ENCODE measurements around the gene RPRD1B. TPM values are rescaled to one million over a fixed set of nuclear protein-coding genes. Genes with fewer than 3 reads are reported as not detected.

RPRD1B gene
- total and polyA plus RNA-seq, 2 donors (not counting 3 experiments of a cell fraction or from before 2014, with no cell fraction given), result 13.0 to 29.3 TPM

- Histone ChIP-seq H3K9ac (replicated peaks; ENCODE audit: extremely low read depth, insufficient read depth, low read length) (no peak overlapping the region), H3K27me3 (ENCODE audit: control insufficient read depth in 2 of 2, insufficient read depth in 2 of 2, low read length in 2 of 2) (no peaks in the 10 kb centered on the region), H3K4me2 (ENCODE audit: insufficient read depth, low read length) (no peak overlapping the region), H3K36me3 (ENCODE audit: control insufficient read depth in 2 of 2, extremely low read depth in 1 of 2, insufficient read depth in 2 of 2, low read length in 2 of 2) (peaks cover 8 to 9% of the 10 kb centered on the region in 2 experiments), H3K79me2 (ENCODE audit: control insufficient read depth, insufficient read depth, low read length) (peaks cover 50% of the 10 kb centered on the region), H4K20me1 (replicated peaks; ENCODE audit: control insufficient read depth, extremely low read depth, insufficient read depth, low read length) (no peaks in the 10 kb centered on the region), H2AFZ (ENCODE audit: low read depth, low read length) (no peak overlapping the region), H3K27ac (ENCODE audit: insufficient read depth, low read depth, low read length) (no peak overlapping the region), H3K9me3 (replicated peaks; ENCODE audit: control insufficient read depth, insufficient read depth, low read length) (peaks cover 4% of the 10 kb centered on the region), H3K4me3 (replicated peaks in 1 of 3; ENCODE audit: insufficient read depth in 1 of 3, low read depth in 1 of 3, low read length in 3 of 3) (no peak overlapping the region), H3K4me1 (ENCODE audit: control insufficient read depth, extremely low read depth, insufficient read depth, low read length) (peaks cover 15% of the 10 kb centered on the region), H3K9me1 (replicated peaks; ENCODE audit: control insufficient read depth, extremely low read depth, insufficient read depth, low read length) (no peaks in the 10 kb centered on the region)
- TF ChIP-seq POLR2AphosphoS5 (IDR thresholded peaks at IDR 0.05; ENCODE audit: insufficient read depth, low read depth, low read length), result no peak
- no peak for TF ChIP-seq POLR2A (IDR thresholded peaks at IDR 0.05; ENCODE audit: low read depth, low read length)
- TF ChIP-seq CTCF (IDR thresholded peaks at IDR 0.05; ENCODE audit: extremely low read depth in 1 of 2, insufficient read depth in 1 of 2, low read depth in 1 of 2, low read length in 2 of 2), result no peak
- TF ChIP-seq GATA2 (IDR thresholded peaks at IDR 0.05; ENCODE audit: insufficient read depth, insufficient read length, low read depth, low read length), result no peak
- TF ChIP-seq EZH2 (IDR thresholded peaks at IDR 0.05; ENCODE audit: borderline replicate concordance, low read depth, low read length, severe bottlenecking), result no peak
- TF ChIP-seq MYC (IDR thresholded peaks at IDR 0.05; ENCODE audit: low read depth, low read length), result no peak
- no peak for TF ChIP-seq JUN (IDR thresholded peaks at IDR 0.05; ENCODE audit: borderline replicate concordance, insufficient read depth, insufficient read length, low read depth)
- no peak for TF ChIP-seq MAX (IDR thresholded peaks at IDR 0.05; ENCODE audit: insufficient read depth, insufficient read length)
- no peak for TF ChIP-seq FOS (IDR thresholded peaks at IDR 0.05; ENCODE audit: borderline replicate concordance, insufficient read depth, low read length)
- ChIA-PET POLR2A (no interaction called here), CTCF (interaction anchor here (1.0 to 1.1 kb wide), 2 partner anchors 27 to 31 kb away, joined by 3 read pairs; no protein-coding TSS in a partner anchor)
- intact Hi-C loops (cut with micrococcal nuclease), result no loop called here
- BruUV-seq (replicated peaks), result no TSS peak
- FAIRE-seq, result no peak
- dilution Hi-C loops (cut with MboI; ENCODE audit: extremely low pct_ligation_motif_present, low sequenced_read_pairs), result no loop called here
- no peak for DNase-seq (ENCODE audit: low read depth, low spot score)
Observed at GRCh38 chr20:38021087-38021772, 12.3 kb upstream of the RPRD1B start.
